ENCODE results near the gene STC2.
"Not testable (repeated sequence)": the region's sequence is repeated elsewhere in the genome, so short reads cannot be mapped to it uniquely, and the experiment has no call there.

The STC2 gene

DNA sequence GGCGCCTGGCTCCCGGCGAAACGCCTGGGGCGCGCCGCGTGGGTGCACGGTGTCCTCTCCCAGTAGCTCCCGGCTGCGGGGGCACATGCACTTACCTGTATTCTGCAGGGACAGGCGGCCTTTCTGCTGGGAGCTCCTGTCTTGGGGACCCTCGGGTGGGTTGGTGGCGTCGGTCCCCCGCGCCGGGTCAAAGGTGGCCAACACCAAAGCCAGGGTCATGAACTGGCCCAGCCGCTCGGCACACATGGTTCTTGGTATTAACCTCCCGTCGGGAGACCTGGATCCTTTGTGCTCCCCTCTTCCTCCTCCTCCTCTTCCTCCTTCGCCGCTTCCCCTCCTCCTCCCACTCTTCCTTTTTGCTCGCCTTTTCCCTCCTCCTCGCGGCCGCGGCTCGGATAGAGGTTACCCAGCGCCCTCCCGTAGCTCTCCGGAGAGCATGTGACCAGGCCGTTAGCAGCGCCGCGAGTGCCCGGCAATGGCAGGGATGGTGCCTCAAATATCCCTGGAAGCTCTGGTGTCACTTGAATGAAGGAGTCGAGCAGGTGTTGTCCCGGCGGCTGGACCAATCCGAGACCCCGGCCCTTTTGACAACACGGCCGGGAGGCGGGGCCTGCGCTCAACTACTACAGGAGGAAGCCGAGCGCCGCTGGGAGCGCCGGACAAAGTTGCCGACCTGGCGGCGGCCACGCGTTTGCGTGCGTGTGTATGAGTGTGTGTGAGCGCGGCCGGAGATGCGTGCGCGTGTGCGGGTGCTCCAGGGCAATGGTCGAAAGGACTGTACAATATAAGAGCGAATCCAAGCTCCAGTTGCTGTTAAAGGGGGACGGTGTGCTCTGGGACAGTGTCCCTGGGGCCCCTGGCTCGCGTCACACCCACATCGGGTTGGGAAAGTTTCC, at the start of gene STC2:
Gene STC2 (minus strand): TSS at position 467 of the 896 bp plus-strand sequence. CDS start 221 bp downstream, at position 246.
- no peak for DNase-seq (ENCODE audit: low spot score)

DNA sequence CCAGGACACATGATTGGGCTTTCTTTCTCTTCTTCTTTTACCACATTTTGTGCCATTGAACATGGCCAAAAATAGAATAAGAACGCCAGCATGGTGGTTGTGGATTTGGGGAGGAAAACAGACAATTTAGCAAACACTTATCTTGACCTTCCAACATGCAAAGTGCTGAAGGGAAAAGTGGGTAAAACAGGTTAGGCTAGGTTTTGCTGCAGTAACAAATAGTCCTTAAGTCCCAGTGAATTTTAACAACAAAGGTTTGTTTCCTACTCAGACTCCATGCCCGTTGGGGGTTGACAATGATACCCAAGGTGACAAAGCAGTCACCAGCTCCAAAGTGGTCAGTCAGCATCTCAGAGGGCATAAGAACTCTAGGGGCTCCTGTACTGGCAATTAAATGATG, 43.2 kb upstream of the STC2 start:
- DNase-seq (ENCODE audit: low spot score), result no peak

GRCh38 chr5:173363406-173363805, 35.2 kb upstream of the STC2 start:
- not testable (repeated sequence) for DNase-seq (ENCODE audit: low spot score)

DNA sequence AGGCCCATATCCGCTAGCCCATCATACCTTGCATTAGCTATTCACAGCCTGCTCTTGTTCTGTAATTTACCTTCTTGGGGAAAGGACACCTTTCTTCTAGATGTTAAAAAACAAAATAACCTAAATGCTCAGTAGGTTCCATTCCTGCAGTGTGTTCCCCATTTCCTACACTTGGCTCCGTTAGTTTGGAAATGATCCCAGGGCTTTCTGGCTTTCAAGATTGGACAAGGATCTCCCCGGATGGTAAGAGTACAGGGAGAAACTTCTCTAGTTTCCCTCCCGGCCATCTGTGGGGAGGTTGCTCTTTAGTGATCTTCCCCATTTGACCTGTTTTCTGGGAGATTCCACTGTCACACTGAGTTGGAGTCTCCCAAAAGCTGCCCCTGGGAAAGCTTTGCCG, 27.3 kb upstream of the STC2 start:
- DNase-seq (ENCODE audit: low spot score), result no peak

DNA sequence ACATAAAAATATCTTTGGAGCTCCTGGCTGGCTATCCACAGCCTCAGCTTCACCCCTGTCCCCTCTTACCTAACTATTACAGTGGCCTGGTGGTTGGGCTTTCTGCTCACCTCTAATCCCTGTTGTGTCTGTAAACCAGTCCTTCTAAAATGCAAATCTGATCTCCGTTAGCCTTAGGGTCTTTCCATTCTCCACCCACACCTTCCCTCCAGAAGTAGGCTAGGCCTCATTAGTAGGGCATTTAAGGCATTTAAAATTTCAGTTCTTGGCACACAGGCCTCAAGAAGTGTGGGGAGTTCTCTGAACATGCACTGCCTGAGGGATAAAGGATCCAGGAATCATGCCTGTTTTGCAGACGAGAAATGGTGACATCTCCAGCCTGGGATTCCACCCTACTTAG, 26.4 kb upstream of the STC2 start:
- no peak for DNase-seq (ENCODE audit: low spot score)

DNA sequence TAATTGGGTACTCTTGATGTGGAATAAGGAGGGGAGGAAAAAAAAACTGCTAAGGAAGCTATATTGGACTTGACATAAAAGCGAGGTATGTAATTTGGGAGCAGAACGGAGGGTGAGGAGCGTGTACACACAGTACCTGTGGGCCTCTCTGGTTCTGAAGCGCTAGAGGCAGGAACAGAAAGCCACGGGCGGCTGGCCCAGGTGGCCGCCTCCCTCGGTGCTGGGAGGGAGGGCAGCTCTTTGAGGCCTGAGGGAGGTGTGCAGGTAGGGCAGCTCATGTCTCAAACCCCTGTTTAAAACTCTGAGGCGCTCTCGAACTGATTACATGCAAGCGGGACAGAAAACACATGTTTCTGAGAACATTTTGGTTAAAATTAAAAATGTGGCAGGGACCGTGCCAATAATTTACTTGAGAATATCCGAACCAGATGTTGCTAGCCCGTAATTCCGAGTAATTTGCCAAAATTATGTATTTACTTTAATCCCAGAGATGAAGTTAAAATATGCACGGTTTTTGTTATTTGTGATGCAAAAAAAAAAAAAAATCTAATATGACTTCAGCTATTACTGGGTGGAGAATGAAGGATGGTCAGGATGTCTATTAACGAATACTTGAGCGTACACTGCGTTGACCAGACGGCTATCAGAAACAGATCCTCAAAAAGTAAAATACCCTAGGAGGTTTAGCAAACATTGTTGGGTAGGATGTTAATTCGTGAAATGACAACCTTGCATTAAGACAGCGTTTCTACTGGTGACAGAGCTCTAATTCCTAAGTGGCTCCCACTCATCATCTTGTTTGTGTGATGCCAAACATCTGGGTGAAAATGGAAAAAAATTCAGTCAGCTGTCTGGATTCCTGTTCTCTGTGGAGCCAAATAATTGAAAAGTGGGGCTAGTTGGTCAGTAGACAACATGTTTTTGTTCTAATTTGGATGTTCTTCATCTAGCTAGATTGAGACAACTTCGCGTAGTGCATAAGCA, 24.4 kb upstream of the STC2 start:
- DNase-seq (ENCODE audit: low spot score), result no peak

DNA sequence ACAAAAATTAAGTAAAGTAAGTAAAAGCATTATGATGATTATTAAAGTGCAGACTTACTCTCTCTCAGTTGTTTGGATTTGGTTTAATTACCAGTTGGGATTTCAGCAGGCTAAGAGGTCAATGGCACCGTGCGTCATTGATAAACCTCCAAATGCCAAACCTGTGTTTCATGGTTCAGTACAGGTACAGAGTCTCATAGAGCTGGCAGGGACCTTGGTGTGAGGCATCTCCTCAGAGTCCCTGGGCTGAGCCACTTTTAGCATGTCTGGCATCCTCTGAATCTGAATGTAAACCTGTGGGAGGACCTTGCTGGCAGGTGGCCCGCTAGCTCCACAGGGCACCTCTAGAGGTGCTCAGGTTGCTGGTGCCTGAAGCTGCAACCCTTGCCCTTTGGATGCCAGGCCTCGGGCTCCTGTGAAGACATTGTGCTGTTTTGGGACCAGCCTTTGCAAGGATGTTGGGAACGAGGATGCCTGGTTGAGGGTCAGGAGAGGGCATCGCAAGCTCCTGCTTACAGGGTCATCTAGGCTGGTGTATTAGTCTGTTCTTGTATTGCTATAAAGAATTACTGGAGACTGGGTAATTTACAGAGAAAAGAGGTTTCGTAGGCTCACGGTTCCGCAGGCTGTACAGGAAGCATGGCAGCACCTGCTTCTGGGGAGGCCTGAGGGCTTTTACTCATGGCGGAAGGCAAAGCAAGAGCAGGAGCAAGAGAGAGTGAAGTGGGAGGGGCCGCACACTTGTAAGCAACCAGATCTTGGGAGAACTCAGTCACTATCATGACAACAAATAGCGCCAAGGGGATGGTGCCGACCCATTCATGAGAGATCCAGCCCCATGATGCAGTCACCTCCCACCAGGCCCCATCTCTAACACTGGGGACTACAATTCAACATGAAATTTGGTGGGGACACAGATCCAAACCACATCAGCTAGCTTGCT, 14.9 kb upstream of the STC2 start:
- DNase-seq (ENCODE audit: low spot score), result no peak

- no peak for DNase-seq (ENCODE audit: low spot score)
Observed at GRCh38 chr5:173341961-173342430, 13.8 kb upstream of the STC2 start.

GRCh38 chr5:173340984-173341383, 12.8 kb upstream of the STC2 start:
- DNase-seq (ENCODE audit: low spot score), result no peak

- no peak for DNase-seq (ENCODE audit: low spot score)
Observed at GRCh38 chr5:173340451-173340850, 12.2 kb upstream of the STC2 start.

GRCh38 chr5:173339286-173339685, 11.1 kb upstream of the STC2 start:
- no peak for DNase-seq (ENCODE audit: low spot score)

DNA sequence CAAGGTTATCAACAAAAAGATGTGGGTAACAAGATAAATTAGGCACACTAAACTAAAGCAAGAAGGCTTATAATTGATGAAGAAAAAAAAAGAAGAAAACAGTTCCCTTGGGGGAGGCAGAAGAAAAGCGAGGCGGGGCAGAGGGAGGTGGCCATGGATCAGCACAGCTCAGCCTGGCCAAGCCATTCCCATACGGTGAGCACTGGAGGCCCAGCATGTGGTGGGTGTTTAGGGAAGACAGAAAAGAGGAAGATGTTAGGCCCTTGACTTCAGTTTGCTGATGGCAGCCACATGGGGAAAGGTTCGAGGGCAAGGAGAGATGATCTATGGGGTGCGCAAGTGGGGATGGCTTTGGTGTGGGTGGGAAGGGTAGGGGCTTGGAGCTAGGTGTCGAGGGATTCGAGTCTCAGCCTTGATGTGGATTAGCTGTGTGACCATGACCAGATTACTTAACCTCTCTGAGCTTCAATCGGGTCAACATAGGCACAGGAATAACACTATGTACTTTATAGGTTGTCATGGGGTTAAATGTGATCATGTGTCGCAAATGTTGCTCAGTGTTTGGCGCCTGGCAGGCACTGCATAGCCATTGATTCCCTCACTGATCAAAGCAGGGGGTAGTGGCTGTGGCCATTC, 10.3 kb upstream of the STC2 start:
- no peak for DNase-seq (ENCODE audit: low spot score)

DNA sequence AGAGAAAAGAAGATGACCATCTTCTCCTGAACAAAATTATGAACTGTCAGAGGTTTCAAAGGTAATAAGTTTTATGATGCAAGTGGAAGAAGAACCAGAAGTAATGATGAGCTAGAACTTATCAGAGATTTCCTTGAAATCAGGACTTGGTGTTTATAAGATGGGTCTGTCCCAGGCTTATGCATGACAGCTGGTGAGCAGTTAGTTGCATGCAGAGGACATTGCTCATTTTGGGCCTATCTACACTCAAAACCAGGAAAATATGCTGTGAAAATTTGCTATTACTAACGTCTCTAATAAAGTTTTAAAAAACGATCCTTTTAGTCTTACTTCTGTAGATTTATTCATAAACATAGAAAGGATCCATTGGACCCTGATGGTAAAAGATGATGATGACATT, 6.6 kb upstream of the STC2 start:
- no peak for DNase-seq (ENCODE audit: low spot score)

GRCh38 chr5:173333925-173334661, 5.9 kb upstream of the STC2 start:
- no peak for DNase-seq (ENCODE audit: low spot score)

GRCh38 chr5:173331956-173332479, 3.8 kb upstream of the STC2 start:
- peak; percentile 82 for DNase-seq (ENCODE audit: low spot score)

DNA sequence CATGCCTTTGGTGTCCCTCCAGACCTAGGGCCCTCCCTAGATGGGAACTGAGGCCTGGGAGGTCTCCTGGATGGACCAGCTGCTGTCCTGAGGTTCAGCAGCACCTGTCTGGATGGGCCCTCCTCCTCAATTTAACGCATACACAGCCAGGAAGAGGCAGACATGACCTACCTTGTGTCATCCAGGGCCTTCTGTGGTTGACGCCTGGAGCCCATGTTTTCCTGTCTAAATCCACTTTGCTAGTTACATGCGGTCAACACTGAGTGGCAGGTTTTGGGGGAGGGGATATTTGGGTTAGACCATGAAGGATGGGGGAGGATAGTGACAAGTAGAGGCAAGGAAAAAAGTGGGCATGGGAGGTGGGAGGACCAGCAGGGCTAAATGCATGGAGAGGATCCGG, 3.1 kb upstream of the STC2 start:
- DNase-seq (ENCODE audit: low spot score), result no peak

- no peak for DNase-seq (ENCODE audit: low spot score)
Observed at GRCh38 chr5:173330338-173331206, 2.4 kb upstream of the STC2 start.

DNA sequence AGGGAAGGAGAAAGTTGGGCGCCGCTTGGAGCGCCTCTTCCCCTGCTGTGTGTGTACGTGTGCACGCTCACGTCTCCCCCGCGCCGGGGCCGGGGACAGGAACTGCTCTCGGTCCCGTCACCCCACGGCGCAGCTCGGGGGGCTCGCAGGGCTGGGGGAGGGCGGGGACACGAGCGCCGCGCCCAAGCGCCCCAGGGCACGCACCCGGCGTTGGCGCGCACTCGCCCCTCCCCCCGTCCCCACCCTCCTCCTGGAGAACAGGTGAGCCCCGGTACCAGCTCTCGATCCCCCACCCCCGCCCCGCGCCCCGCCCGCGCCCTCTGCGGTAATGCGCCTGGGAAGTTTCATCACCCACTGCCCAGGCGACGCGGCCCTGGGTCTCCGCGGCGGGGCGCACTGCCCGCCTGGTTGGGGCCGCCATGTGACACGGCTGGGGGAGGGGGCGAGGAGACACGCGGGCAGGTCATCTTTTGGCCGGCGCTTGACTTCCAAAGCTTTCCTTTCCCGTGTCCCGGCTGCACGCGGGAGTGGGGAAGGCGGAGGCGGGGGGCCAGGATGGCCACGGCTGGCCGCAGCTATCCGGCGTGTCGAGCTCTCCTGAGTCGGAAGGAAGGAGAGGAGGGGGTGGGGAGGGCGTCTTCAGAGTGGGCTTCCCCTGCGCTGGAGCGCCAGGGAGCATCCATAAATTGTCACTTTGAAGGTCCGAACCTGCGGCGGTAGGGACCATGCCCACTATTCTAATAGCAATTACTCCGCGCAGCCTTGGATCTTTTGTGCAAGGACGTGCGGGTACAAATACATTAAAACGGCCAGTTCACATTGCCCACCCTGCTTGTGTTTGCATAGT, 1.5 kb upstream of the STC2 start:
- DNase-seq (ENCODE audit: low spot score), result no peak
